K562 (cell line): ENCODE measurements around the gene ANKRD33. TPM values are rescaled to one million over a fixed set of nuclear protein-coding genes. Genes with fewer than 3 reads are reported as not detected.

Source experiments
- ATAC-seq: fragments of 200-7000 bp; cut with Tn5 transposase; 3 replicates; pipeline ENCODE4 v1.9.1; 2020; ENCODE audit warnings: moderate library complexity
- BruUV-seq: library from RNA; stranded (reverse); fragments of 400-500 nt; replicated peaks from 2 replicates; lab custom pipeline; 2021; lab: Mats Ljungman, UMichigan
- CTCF ChIA-PET: fragments of 300-600 bp; formaldehyde crosslinking; extraction: SDS; loops from one replicate; lab custom pipeline; 2021; ENCODE audit warnings: low intra/inter-chr PET ratio; lab: Yijun Ruan, JAX
- POLR2A ChIA-PET: fragments of 300-600, 350-650 bp; sonication (Branson Sonifier 250); formaldehyde crosslinking; extraction: SDS; loops from one replicate; lab custom pipeline; 2021; ENCODE audit warnings: antibody characterized with exemption, inconsistent platforms; lab: Yijun Ruan, JAX
- DNase-seq, 4 experiments: peaks; one replicate each; pipeline versions ENCODE4 v3.0.0 to v3.0.0-alpha.2; 2011 to 2018; ENCODE audit warnings: low spot score in 3 of 4, mixed read lengths in 3 of 4; ENCODE audit errors: extremely low read depth in 1 of 4
- FAIRE-seq: peaks from 2 replicates; lab custom pipeline; 2011; peaks lifted over from hg19 to GRCh38; lab: Jason Lieb, UNC
- H2AFZ ChIP-seq: 2 replicates; pipeline ENCODE4 v1.6.0; 2011; ENCODE audit warnings: low read depth, low read length, control low read depth, inconsistent platforms
- H3K27ac ChIP-seq: fragments of 200-600 bp; 3 replicates; pipeline ENCODE4 v1.8.0; 2011; ENCODE audit warnings: low read depth, mild to moderate bottlenecking, control low read depth, inconsistent platforms, low read length, moderate library complexity, mixed read lengths; ENCODE audit errors: extremely low read depth
- H3K27me3 ChIP-seq, 2 experiments: fragments of 300-600 bp in 1 of 2; 2 replicates in 1 of 2; 3 replicates in 1 of 2; pipeline versions ENCODE4 v1.6.0 to v1.8.0; 2011; ENCODE audit warnings: inconsistent platforms in 2 of 2, low read length in 2 of 2, mild to moderate bottlenecking in 1 of 2, mixed read lengths in 1 of 2, moderate library complexity in 1 of 2; ENCODE audit not compliant: control insufficient read depth in 2 of 2, insufficient read depth in 2 of 2
- H3K36me3 ChIP-seq: fragments of 300-600 bp; 3 replicates; pipeline ENCODE4 v1.8.0; 2011; ENCODE audit warnings: mild to moderate bottlenecking, low read length, inconsistent platforms; ENCODE audit not compliant: control insufficient read depth, insufficient read depth
- H3K4me1 ChIP-seq, 2 experiments: fragments of 200-600 bp in 1 of 2; replicated peaks in 1 of 2; 2 replicates in 1 of 2; 3 replicates in 1 of 2; pipeline versions ENCODE4 v1.5.1 to v1.8.0; 2011; ENCODE audit warnings: inconsistent platforms in 2 of 2, low read length in 2 of 2, mild to moderate bottlenecking in 1 of 2, mixed read lengths in 1 of 2, moderate library complexity in 1 of 2; ENCODE audit not compliant: control insufficient read depth in 2 of 2, insufficient read depth in 2 of 2
- H3K4me2 ChIP-seq: 2 replicates; pipeline ENCODE4 v1.6.1; 2011; ENCODE audit warnings: low read length, control low read depth, inconsistent platforms, mixed read lengths; ENCODE audit not compliant: insufficient read depth
- H3K4me3 ChIP-seq: fragments of 200-600 bp; sonication (generic), shearing (Covaris generic); 2 replicates; pipeline ENCODE4 v1.5.1; 2016; ENCODE audit warnings: control low read depth, inconsistent platforms
- H3K79me2 ChIP-seq: fragments of 200-600 bp; 3 replicates; pipeline ENCODE4 v1.8.0; 2011; ENCODE audit warnings: low read length, inconsistent platforms; ENCODE audit not compliant: control insufficient read depth, insufficient read depth
- H3K9ac ChIP-seq, 2 experiments: 2 replicates each; pipeline versions ENCODE4 v1.6.0 to v1.6.1; 2011; ENCODE audit warnings: low read depth in 2 of 2, low read length in 2 of 2, control low read depth in 1 of 2, inconsistent platforms in 1 of 2, mild to moderate bottlenecking in 1 of 2, mixed read lengths in 1 of 2; ENCODE audit not compliant: insufficient read depth in 1 of 2
- H3K9me1 ChIP-seq: one replicate; pipeline ENCODE4 v1.6.0; 2011; ENCODE audit warnings: inconsistent platforms, mild to moderate bottlenecking, low read length, moderate library complexity; ENCODE audit not compliant: control insufficient read depth, insufficient read depth
- H3K9me3 ChIP-seq: replicated peaks from 2 replicates; pipeline ENCODE4 v1.5.1; 2011; ENCODE audit warnings: low read depth, low read length, inconsistent platforms; ENCODE audit not compliant: control insufficient read depth, insufficient read depth
- H4K20me1 ChIP-seq: replicated peaks from 2 replicates; pipeline ENCODE4 v1.6.1; 2011; ENCODE audit warnings: low read length, inconsistent platforms, mixed read lengths; ENCODE audit not compliant: control insufficient read depth, insufficient read depth
- E2F3 ChIP-seq: fragments of 250-450 bp; sonication (Bioruptor Pico); IDR thresholded peaks from 2 replicates; pipeline ENCODE4 v1.4.0; 2020; ENCODE audit warnings: mild to moderate bottlenecking
- EHMT2 ChIP-seq: fragments of 450-650 bp; IDR thresholded peaks from 2 replicates; pipeline ENCODE4 v1.6.1; 2018; ENCODE audit warnings: antibody characterized with exemption
- ETS2 ChIP-seq: IDR thresholded peaks from 2 replicates; pipeline ENCODE4 v1.6.1; 2016; ENCODE audit warnings: borderline replicate concordance, missing genetic modification characterization, mild to moderate bottlenecking, moderate library complexity, missing compliant biosample characterization; ENCODE audit not compliant: poor library complexity, severe bottlenecking
- FIP1L1 ChIP-seq: fragments of 200-400 bp; formaldehyde crosslinking; IDR thresholded peaks from 2 replicates; pipeline ENCODE4 v1.6.1; 2018; ENCODE audit warnings: mild to moderate bottlenecking, low read depth, low read length; ENCODE audit not compliant: poor library complexity, severe bottlenecking
- ILK ChIP-seq: fragments of 450-650 bp; IDR thresholded peaks from 2 replicates; pipeline ENCODE4 v1.6.1; 2016; ENCODE audit warnings: missing genetic modification characterization, low read depth, mild to moderate bottlenecking, missing compliant biosample characterization, moderate library complexity, borderline replicate concordance
- MEIS2 ChIP-seq: fragments of 450-650 bp; IDR thresholded peaks from 2 replicates; pipeline ENCODE4 v1.6.1; 2014; ENCODE audit warnings: mild to moderate bottlenecking; ENCODE audit not compliant: partially characterized antibody
- NFYB ChIP-seq: IDR thresholded peaks from 2 replicates; pipeline ENCODE4 v1.6.1; 2011; ENCODE audit warnings: mild to moderate bottlenecking, moderate library complexity; ENCODE audit not compliant: insufficient read length; ENCODE audit errors: extremely low read depth
- SIN3A ChIP-seq, 2 experiments: fragments of 150-350 bp in 1 of 2; IDR thresholded peaks; 2 replicates each; pipeline ENCODE4 v1.6.1; 2011 to 2016; ENCODE audit warnings: borderline replicate concordance in 2 of 2, low read depth in 2 of 2, low read length in 2 of 2, mild to moderate bottlenecking in 2 of 2, moderate library complexity in 2 of 2; ENCODE audit not compliant: control insufficient read depth in 1 of 2
- SNIP1 ChIP-seq: fragments of 450-650 bp; IDR thresholded peaks from 2 replicates; pipeline ENCODE4 v1.7.1; 2017; ENCODE audit warnings: low read depth, mild to moderate bottlenecking
- ZNF655 ChIP-seq: fragments of 250-450 bp; sonication (Bioruptor Pico); IDR thresholded peaks from 2 replicates; pipeline ENCODE4 v1.5.0; 2021
- in situ Hi-C: fragments of 300-500 bp; cut with MboI; formaldehyde crosslinking; loops from 4 replicates; pipeline ENCODE4 v1.15.0; 2018; ENCODE audit warnings: inconsistent platforms, mixed read lengths
- intact Hi-C: fragments of 100-400 bp; cut with micrococcal nuclease; formaldehyde crosslinking; loops from 2 replicates; pipeline ENCODE4 v1.14.2; 2022
- polyA plus RNA-seq, 8 experiments: library from polyadenylated mRNA; depleted of rRNA in 4 of 8; stranded (reverse) in 5 of 8; unstranded in 3 of 8; fragments of >200 nt; fragmentation: Nextera tagmentation in 2 of 8; fragmentation: Illumina TruSeq in 1 of 8; extraction: Ambion mirVana in 2 of 8; extraction: Trizol in 1 of 8; gene quantifications; 2 replicates each; pipeline versions ENCODE4 v1.2.1 to v1.2.3, GENCODE V29; 2011 to 2014; ENCODE audit warnings: inconsistent platforms in 1 of 8, missing spikeins in 1 of 8
- total RNA-seq, 7 experiments: library from RNA; depleted of rRNA in 6 of 7; stranded (reverse); fragments of >200 nt in 6 of 7; fragmentation: Illumina TruSeq in 2 of 7; extraction: Trizol in 2 of 7; gene quantifications; 2 replicates each; pipeline versions ENCODE4 v1.2.1 to v1.2.3, GENCODE V29; 2011 to 2021; ENCODE audit warnings: low replicate concordance in 1 of 7

Gene ANKRD33
- total and polyA plus RNA-seq, 9 of the 15 experiments (the other 6 are each of a cell fraction or from before 2014, with no cell fraction given) = 0.04 to 0.11 (median 0.07) TPM; not detected in 4

GRCh38 chr12:51867371-51867770 lies 20.5 kb upstream of the ANKRD33 start:
- Histone ChIP-seq H3K4me2 (no peak overlapping the region), H3K9me1 (no peaks in the 10 kb centered on the region), H3K27ac (no peak overlapping the region), H3K36me3 (no peaks in the 10 kb centered on the region), H4K20me1 (peaks cover 9% of the 10 kb centered on the region), H3K4me1 (peaks cover 7 to 32% of the 10 kb centered on the region in 2 experiments; a peak in 4 of 5 replicates), H3K27me3 (peaks cover 46 to 91% of the 10 kb centered on the region in 2 experiments), H3K4me3 (no peak overlapping the region), H3K9me3 (no peaks in the 10 kb centered on the region), H2AFZ (no peak overlapping the region), H3K9ac (no peak overlapping the region), H3K79me2 (no peaks in the 10 kb centered on the region)
- in situ Hi-C loops (no loop called here), intact Hi-C loops (no loop called here)
- ATAC-seq (no peak), DNase-seq (no peak), FAIRE-seq (no peak)
- no TSS peak for BruUV-seq
- CTCF ChIA-PET = no interaction called here
- no peak for TF ChIP-seq ETS2
- no peak for TF ChIP-seq SIN3A (IDR thresholded peaks at IDR 0.05; ENCODE audit: borderline replicate concordance in 2 of 2, control insufficient read depth in 1 of 2, low read depth in 2 of 2, low read length in 2 of 2)
- no peak for TF ChIP-seq NFYB
- TF ChIP-seq ILK (tag) = no peak
- no peak for TF ChIP-seq SNIP1
- no peak for TF ChIP-seq EHMT2
- TF ChIP-seq E2F3 (CRISPR knock-in tag) = no peak
- TF ChIP-seq FIP1L1 = no peak
- TF ChIP-seq ZNF655 = no peak
- no peak for TF ChIP-seq MEIS2
- POLR2A ChIA-PET = interaction anchor here (0.6 kb wide), 1 partner anchor 200 kb away, joined by 3 read pairs; no protein-coding TSS in a partner anchor
